ENCODE results near the gene C13orf42. TPM values are rescaled to one million over a fixed set of nuclear protein-coding genes. Genes with fewer than 3 reads are reported as not detected.

Gene C13orf42
- polyA plus RNA-seq, 2 of the 4 experiments (the other 2 are of a cell fraction) = not detected

DNA sequence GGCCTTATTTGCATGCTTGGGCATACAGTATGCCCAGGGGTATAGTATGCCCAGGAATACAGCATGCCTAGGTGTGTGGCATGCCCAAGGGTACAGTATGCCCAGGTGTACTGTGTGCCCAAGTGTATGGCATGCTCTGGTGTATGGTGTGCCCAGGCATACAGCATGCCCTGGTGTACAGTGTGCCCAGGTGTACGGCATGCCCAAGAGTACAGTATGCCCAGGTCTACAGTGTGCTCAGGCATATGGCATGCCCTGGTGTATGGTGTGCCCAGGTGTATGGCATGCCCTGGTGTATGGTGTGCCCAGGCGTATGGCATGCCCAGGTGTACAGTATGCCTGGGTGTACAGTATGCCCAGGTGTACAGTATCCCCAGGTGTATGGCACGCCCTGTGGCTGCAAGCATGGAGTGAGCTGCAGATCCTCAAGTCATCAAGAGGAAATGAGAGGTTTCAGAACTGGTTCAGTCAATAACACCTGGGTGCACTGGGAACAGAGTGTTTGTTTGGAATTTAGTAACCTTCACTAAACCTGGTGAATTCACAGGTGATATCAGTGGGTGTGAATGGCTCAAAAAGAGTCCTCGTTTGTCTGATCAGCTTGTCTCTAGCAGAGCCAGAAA is 7.8 kb upstream of the C13orf42 start:
- WGBS (ENCODE audit: missing lambda C conversion rate) = 0% methylated on average over 1 of the region's 4 CpGs
- Histone ChIP-seq H3K27ac (no peak overlapping the region), H3K4me3 (no peak overlapping the region), H3K4me2 (no peak overlapping the region), H3K9me3 (no peaks in the 10 kb centered on the region), H3K4me1 (peaks cover 10% of the 10 kb centered on the region; the same call in 1 of the 3 replicates)
- POLR2A ChIA-PET = no interaction called here
- FAIRE-seq = no peak
- DNase-seq (ENCODE audit: low read depth in 1 of 2, low spot score in 1 of 2) = no peak
- no peak for ATAC-seq
- CTCF ChIA-PET = no interaction called here
- TF ChIP-seq HMGXB4 (CRISPR knock-in tag; IDR thresholded peaks at IDR 0.05; ENCODE audit: borderline replicate concordance) (no peak), FOXS1 (CRISPR knock-in tag; IDR thresholded peaks at IDR 0.05) (no peak), CHD2 (IDR thresholded peaks at IDR 0.05; ENCODE audit: low read length, partially characterized antibody) (no peak), POLR2A (IDR thresholded peaks at IDR 0.05; ENCODE audit: low read length) (no peak), HOXB13 (CRISPR knock-in tag; IDR thresholded peaks at IDR 0.05; ENCODE audit: low read depth) (no peak), TFCP2L1 (CRISPR knock-in tag; IDR thresholded peaks at IDR 0.05) (no peak), ESRRA (IDR thresholded peaks at IDR 0.05; ENCODE audit: borderline replicate concordance, low read length) (no peak), ELK1 (IDR thresholded peaks at IDR 0.05; ENCODE audit: low read depth, low read length) (no peak), ZSCAN20 (CRISPR knock-in tag; IDR thresholded peaks at IDR 0.05) (no peak), FOSL2 (IDR thresholded peaks at IDR 0.05) (no peak), FOSL2 (CRISPR knock-in tag; IDR thresholded peaks at IDR 0.05) (no peak), HES2 (IDR thresholded peaks at IDR 0.05) (no peak), MYC (IDR thresholded peaks at IDR 0.05; ENCODE audit: borderline replicate concordance, low read length) (no peak), JUNB (IDR thresholded peaks at IDR 0.05) (no peak), E2F6 (IDR thresholded peaks at IDR 0.05; ENCODE audit: borderline replicate concordance, low read depth) (no peak), MAX (IDR thresholded peaks at IDR 0.05) (no peak), EP300 (IDR thresholded peaks at IDR 0.05) (no peak), HDAC2 (IDR thresholded peaks at IDR 0.05) (no peak), CHD4 (IDR thresholded peaks at IDR 0.05; ENCODE audit: borderline replicate concordance) (no peak)

DNA sequence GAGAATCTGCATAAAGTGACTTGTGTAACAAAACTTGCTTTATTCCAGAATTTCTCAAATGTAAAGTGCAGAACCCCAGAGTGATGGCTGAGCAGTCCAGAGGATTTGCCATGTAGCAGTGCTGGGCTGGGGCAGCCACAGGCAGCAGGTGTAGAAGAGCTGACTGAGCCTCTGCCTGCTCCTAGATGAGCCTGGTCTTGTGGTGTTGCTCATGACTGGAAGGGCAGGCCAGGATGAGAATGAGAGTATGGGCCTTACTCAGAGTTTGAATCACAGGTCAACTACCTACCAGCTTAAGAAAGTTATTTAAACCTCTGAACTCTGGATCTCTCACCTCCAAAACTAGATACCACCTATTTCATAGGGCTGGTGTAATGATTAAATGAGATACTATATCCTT is 2.9 kb upstream of the C13orf42 start:
- no peak for FAIRE-seq
- POLR2A ChIA-PET = no interaction called here
- TF ChIP-seq CBX2 (IDR thresholded peaks at IDR 0.05; ENCODE audit: borderline replicate concordance, low read depth) (no peak), CHD4 (IDR thresholded peaks at IDR 0.05; ENCODE audit: borderline replicate concordance) (no peak), NFE2L2 (conservative IDR thresholded peaks at IDR 0.05; ENCODE audit: low read length) (no peak), HOXB5 (CRISPR knock-in tag; IDR thresholded peaks at IDR 0.05) (no peak), CHD2 (IDR thresholded peaks at IDR 0.05; ENCODE audit: low read length, partially characterized antibody) (no peak), FOXS1 (CRISPR knock-in tag; IDR thresholded peaks at IDR 0.05) (no peak), MAX (IDR thresholded peaks at IDR 0.05) (no peak), SMC3 (IDR thresholded peaks at IDR 0.05) (no peak), MYC (IDR thresholded peaks at IDR 0.05; ENCODE audit: borderline replicate concordance, low read length) (no peak), POLR2AphosphoS2 (conservative IDR thresholded peaks at IDR 0.05; ENCODE audit: low read length) (no peak), EP300 (IDR thresholded peaks at IDR 0.05) (no peak), EHMT2 (IDR thresholded peaks at IDR 0.05; ENCODE audit: low read depth) (no peak), EHF (CRISPR knock-in tag; IDR thresholded peaks at IDR 0.05) (no peak), HDAC2 (IDR thresholded peaks at IDR 0.05) (no peak), CEBPB (IDR thresholded peaks at IDR 0.05) (no peak), RAD21 (conservative IDR thresholded peaks at IDR 0.05 in 1 of 2, IDR thresholded peaks at IDR 0.05 in 1 of 2) (no peak), FOSL2 (IDR thresholded peaks at IDR 0.05) (no peak), FOSL2 (CRISPR knock-in tag; IDR thresholded peaks at IDR 0.05) (no peak), TP53 (CRISPR knock-in tag; IDR thresholded peaks at IDR 0.05) (no peak), E2F6 (IDR thresholded peaks at IDR 0.05; ENCODE audit: borderline replicate concordance, low read depth) (no peak), HOXA7 (CRISPR knock-in tag; IDR thresholded peaks at IDR 0.05) (no peak)

More for the DNA sequence above, 2.9 kb upstream of the C13orf42 start:
- no peak overlapping the region for H3K27ac ChIP-seq
- CTCF ChIA-PET = interaction anchor here (1.5 kb wide), 1 partner anchor 12 kb away, joined by 3 read pairs; no protein-coding TSS in a partner anchor
- H3K4me1 ChIP-seq = no peaks in the 10 kb centered on the region
- no peaks in the 10 kb centered on the region for H3K9me3 ChIP-seq
- no peak overlapping the region for H3K4me3 ChIP-seq
- DNase-seq (ENCODE audit: low read depth in 1 of 2, low spot score in 1 of 2) (no peak), ATAC-seq (no peak)
- H3K4me2 ChIP-seq = no peak overlapping the region
